Activated CD4-positive, alpha-beta memory T cell treated with anti-CD3 and anti-CD28 coated beads, Interleukin-2, amount 10 ng/mL, durations not matched to agents 7 days and 5 days (primary cell): ENCODE results near the gene NUTF2. TPM values are rescaled to one million over a fixed set of nuclear protein-coding genes. Genes with fewer than 3 reads are reported as not detected.

Source experiments
- CTCF ChIA-PET: fragments of 350-600 bp; sonication (Branson Sonifier 250); formaldehyde crosslinking; loops from one replicate; lab custom pipeline; 2021; ENCODE audit warnings: antibody characterized with exemption, inconsistent platforms; lab: Charles Lee
- POLR2A ChIA-PET: fragments of 350-600 bp; sonication (Branson Sonifier 250); formaldehyde crosslinking; loops from one replicate; lab custom pipeline; 2021; ENCODE audit warnings: antibody characterized with exemption; lab: Charles Lee
- DNase-seq: peaks from one replicate; pipeline ENCODE4 v3.0.0-alpha.2; 2020
- H3K27ac Mint-ChIP-seq: one replicate; pipeline ENCODE4 v1.8.0; 2021; ENCODE audit warnings: mild to moderate bottlenecking, mixed read lengths
- H3K27me3 Mint-ChIP-seq: one replicate; pipeline ENCODE4 v1.8.0; 2021; ENCODE audit warnings: mixed read lengths
- H3K36me3 Mint-ChIP-seq: one replicate; pipeline ENCODE4 v1.8.0; 2021; ENCODE audit warnings: low read depth, mixed read lengths
- H3K4me1 Mint-ChIP-seq: one replicate; pipeline ENCODE4 v1.8.0; 2021; ENCODE audit warnings: mixed read lengths
- H3K4me3 Mint-ChIP-seq: one replicate; pipeline ENCODE4 v1.8.0; 2021; ENCODE audit warnings: mild to moderate bottlenecking, mixed read lengths
- H3K9me3 Mint-ChIP-seq: one replicate; pipeline ENCODE4 v1.8.0; 2021; ENCODE audit warnings: mixed read lengths
- total RNA-seq, 2 experiments: library from RNA; stranded (reverse); gene quantifications; one replicate each; pipeline ENCODE4 v1.2.3, GENCODE V29; 2021

NUTF2 gene
- 100 to 1,000 TPM in 1 of 2 experiments, 10 to 100 TPM in 1; 96.4 to 101 TPM for total RNA-seq

DNA sequence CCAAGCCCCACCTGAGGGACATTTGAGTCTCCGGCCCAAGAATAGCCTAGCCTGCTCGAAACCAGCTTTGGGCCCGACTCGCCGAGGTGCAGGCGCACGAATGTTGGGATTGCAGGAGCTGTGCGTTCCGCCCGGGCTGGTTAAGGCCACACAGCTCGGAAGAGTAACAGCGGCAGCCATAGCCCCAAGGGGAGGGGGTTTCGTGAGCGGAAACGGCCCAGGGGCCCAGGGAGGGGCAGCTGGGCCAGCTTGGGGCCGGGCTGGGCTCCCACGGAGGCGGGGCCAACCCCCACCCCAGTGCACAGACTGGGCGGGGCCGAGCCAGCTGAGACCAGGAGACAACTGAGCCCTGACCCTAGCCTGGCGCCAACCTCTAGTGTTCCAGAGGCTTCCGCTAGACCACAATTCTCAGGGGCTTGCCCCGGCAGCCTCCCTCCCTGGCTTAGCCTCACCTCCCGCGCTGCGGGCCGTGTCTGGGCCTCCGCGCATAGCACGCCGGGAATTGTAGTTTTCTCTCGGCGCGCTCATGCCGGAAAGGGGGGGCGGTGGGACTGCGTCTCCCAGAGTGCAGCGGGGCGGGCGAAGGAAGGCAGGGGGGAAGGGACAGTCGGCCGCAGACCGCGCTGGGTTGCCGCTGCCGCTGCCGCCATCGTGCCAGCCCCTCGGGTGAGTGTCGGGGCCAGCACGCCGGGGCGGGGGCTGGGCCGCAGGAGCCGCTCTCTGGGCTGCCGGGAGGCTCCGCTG lies at the start of gene NUTF2:
Gene NUTF2, plus strand, starts transcription at position 614 of the 744 bp plus-strand sequence. CDS start 18,198 bp downstream, outside the sequence.
- no peaks in the 10 kb centered on the region for H3K27me3 Mint-ChIP-seq
- peak within 1 kb of the TSS; percentile 79 for H3K27ac Mint-ChIP-seq
- CTCF ChIA-PET = interaction anchor here (0.7 to 4.1 kb wide), 3 partner anchors 13 to 88 kb away, joined by 3 to 22 read pairs (median 7); no protein-coding TSS in a partner anchor
- POLR2A ChIA-PET = interaction anchor here (0.8 to 4.4 kb wide), 10 partner anchors 13 to 366 kb away, joined by 3 to 43 read pairs (median 6); partner anchors contain the start of genes ATP6V0D1, GFOD2, NFATC3 and PSMB10
- peak within 1 kb of the TSS; percentile 89 for H3K4me3 Mint-ChIP-seq
- no peaks in the 10 kb centered on the region for H3K9me3 Mint-ChIP-seq
- DNase-seq = peak; percentile 97
- H3K36me3 Mint-ChIP-seq = peaks cover 18% of the 10 kb centered on the region
- H3K4me1 Mint-ChIP-seq = peaks cover 52% of the 10 kb centered on the region

GRCh38 chr16:67800338-67800926 lies 46.3 kb upstream of the NUTF2 start:
- Mint-ChIP-seq H3K4me3 (no peak overlapping the region), H3K27me3 (no peaks in the 10 kb centered on the region), H3K4me1 (peaks cover 55% of the 10 kb centered on the region), H3K27ac (peak overlapping the region; percentile 79), H3K36me3 (peaks cover 67% of the 10 kb centered on the region), H3K9me3 (no peaks in the 10 kb centered on the region)
- POLR2A ChIA-PET = interaction anchor here (1.0 to 3.0 kb wide), 3 partner anchors 9 to 81 kb away, joined by 3 to 17 read pairs (median 10); partner anchors contain the start of gene GFOD2
- no peak for DNase-seq
- CTCF ChIA-PET = interaction anchor here (0.7 to 5.7 kb wide), 4 partner anchors 12 to 279 kb away, joined by 4 to 46 read pairs (median 6); no protein-coding TSS in a partner anchor

- ChIA-PET CTCF (interaction anchor here (0.7 to 5.7 kb wide), 5 partner anchors 11 to 280 kb away, joined by 3 to 46 read pairs (median 6); partner anchors contain the start of gene ACD), POLR2A (interaction anchor here (1.0 to 3.0 kb wide), 6 partner anchors 10 to 116 kb away, joined by 3 to 17 read pairs (median 4); partner anchors contain the start of genes CENPT and GFOD2)
- DNase-seq = no peak
- Mint-ChIP-seq H3K9me3 (no peaks in the 10 kb centered on the region), H3K4me3 (peak overlapping the region; percentile 13), H3K4me1 (peaks cover 56% of the 10 kb centered on the region), H3K27me3 (no peaks in the 10 kb centered on the region), H3K27ac (peak overlapping the region; percentile 79), H3K36me3 (peaks cover 68% of the 10 kb centered on the region)
Measured at GRCh38 chr16:67801241-67801640, 45.5 kb upstream of the NUTF2 start.

GRCh38 chr16:67801883-67802282 lies 44.9 kb upstream of the NUTF2 start:
- peak; percentile 65 for DNase-seq
- H3K4me1 Mint-ChIP-seq = peaks cover 56% of the 10 kb centered on the region
- peak overlapping the region; percentile 79 for H3K27ac Mint-ChIP-seq
- H3K9me3 Mint-ChIP-seq = no peaks in the 10 kb centered on the region
- POLR2A ChIA-PET = interaction anchor here (0.7 to 3.0 kb wide), 8 partner anchors 15 to 375 kb away, joined by 3 to 17 read pairs (median 4); partner anchors contain the start of genes CENPT, CTCF and GFOD2
- H3K27me3 Mint-ChIP-seq = no peaks in the 10 kb centered on the region
- H3K4me3 Mint-ChIP-seq = peak overlapping the region; percentile 13
- peaks cover 62% of the 10 kb centered on the region for H3K36me3 Mint-ChIP-seq
- CTCF ChIA-PET = interaction anchor here (0.8 to 5.7 kb wide), 4 partner anchors 11 to 280 kb away, joined by 3 to 46 read pairs (median 6); partner anchors contain the start of gene ACD

DNA sequence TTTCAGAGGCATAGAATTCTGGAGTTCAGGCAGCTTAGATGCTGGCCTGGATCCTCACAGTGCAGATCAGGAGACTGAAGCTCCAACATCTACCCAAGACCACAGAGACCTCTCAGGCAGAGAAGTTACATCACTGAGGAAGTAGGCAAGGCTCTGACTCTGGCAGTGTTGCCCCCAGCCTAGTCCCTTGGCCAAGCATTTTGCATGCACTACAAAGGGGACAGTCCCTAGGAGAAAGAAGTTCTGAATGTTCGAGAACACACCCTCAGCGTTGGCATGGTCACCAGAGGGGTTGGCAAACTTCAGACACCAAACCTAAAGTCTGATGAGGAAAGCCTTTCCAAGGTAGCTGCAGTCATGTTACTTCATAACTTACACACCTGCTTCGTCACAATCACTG lies 42.8 kb upstream of the NUTF2 start:
- Mint-ChIP-seq H3K4me3 (peak overlapping the region; percentile 4), H3K36me3 (peaks cover 53% of the 10 kb centered on the region), H3K4me1 (peaks cover 60% of the 10 kb centered on the region)

GRCh38 chr16:67804853-67805542 lies 41.7 kb upstream of the NUTF2 start:
- Mint-ChIP-seq H3K27ac (peak overlapping the region; percentile 77), H3K27me3 (no peaks in the 10 kb centered on the region), H3K9me3 (no peaks in the 10 kb centered on the region), H3K36me3 (peaks cover 49% of the 10 kb centered on the region), H3K4me1 (peaks cover 56% of the 10 kb centered on the region), H3K4me3 (peak overlapping the region; percentile 90)
- DNase-seq = no peak
- POLR2A ChIA-PET = no interaction called here
- CTCF ChIA-PET = interaction anchor here (1.1 to 5.7 kb wide), 2 partner anchors 11 to 133 kb away, joined by 3 to 46 read pairs; no protein-coding TSS in a partner anchor

More for the DNA sequence above, 42.8 kb upstream of the NUTF2 start:
- Mint-ChIP-seq H3K9me3 (no peaks in the 10 kb centered on the region), H3K27ac (peak overlapping the region; percentile 67), H3K27me3 (no peaks in the 10 kb centered on the region)
- no peak for DNase-seq
- ChIA-PET POLR2A (no interaction called here), CTCF (interaction anchor here (0.7 to 5.7 kb wide), 3 partner anchors 12 to 1817 kb away, joined by 3 to 46 read pairs (median 4); no protein-coding TSS in a partner anchor)

- Mint-ChIP-seq H3K36me3 (peaks cover 42% of the 10 kb centered on the region), H3K4me3 (peak overlapping the region; percentile 90), H3K27ac (peak overlapping the region; percentile 77), H3K27me3 (no peaks in the 10 kb centered on the region), H3K9me3 (no peaks in the 10 kb centered on the region), H3K4me1 (peaks cover 48% of the 10 kb centered on the region)
- CTCF ChIA-PET = interaction anchor here (0.5 to 2.7 kb wide), 22 partner anchors 9 to 285 kb away, joined by 3 to 75 read pairs (median 4); partner anchors contain the start of genes ACD, GFOD2 and PSMB10
- POLR2A ChIA-PET = interaction anchor here (1.0 to 2.2 kb wide), 13 partner anchors 10 to 505 kb away, joined by 3 to 15 read pairs (median 5); partner anchors contain the start of genes CENPT, GFOD2, NFATC3 and NUTF2
- peak; percentile 26 for DNase-seq
Measured at GRCh38 chr16:67805718-67806427, 40.9 kb upstream of the NUTF2 start.

GRCh38 chr16:67806428-67807147 lies 40.1 kb upstream of the NUTF2 start, which contains the start of the genes RANBP10 and TSNAXIP1:
TSS of gene RANBP10 (minus strand) at chr16:67806560. CDS start at chr16:67806536, 24 bp downstream.
TSS of gene TSNAXIP1 (plus strand) at chr16:67806889. CDS start at chr16:67807150, 261 bp downstream.
- H3K27me3 Mint-ChIP-seq = no peaks in the 10 kb centered on the region
- POLR2A ChIA-PET = interaction anchor here (0.8 to 2.2 kb wide), 17 partner anchors 9 to 504 kb away, joined by 3 to 15 read pairs (median 5); partner anchors contain the start of genes ATP6V0D1, CENPT, GFOD2 and NFATC3
- peaks cover 35% of the 10 kb centered on the region for H3K36me3 Mint-ChIP-seq
- H3K4me3 Mint-ChIP-seq = peak within 1 kb of the TSS; percentile 90
- CTCF ChIA-PET = interaction anchor here (0.5 to 2.7 kb wide), 25 partner anchors 10 to 326 kb away, joined by 3 to 75 read pairs (median 4); partner anchors contain the start of genes ACD, ATP6V0D1, GFOD2 and PSMB10
- H3K4me1 Mint-ChIP-seq = peaks cover 40% of the 10 kb centered on the region
- peak within 1 kb of the TSS; percentile 86 for H3K27ac Mint-ChIP-seq
- peak; percentile 98 for DNase-seq
- no peaks in the 10 kb centered on the region for H3K9me3 Mint-ChIP-seq

GRCh38 chr16:67807148-67807682 lies 39.5 kb upstream of the NUTF2 start:
- H3K4me3 Mint-ChIP-seq = peak overlapping the region; percentile 90
- H3K27ac Mint-ChIP-seq = peak overlapping the region; percentile 86
- peaks cover 4% of the 10 kb centered on the region for H3K27me3 Mint-ChIP-seq
- H3K4me1 Mint-ChIP-seq = peaks cover 34% of the 10 kb centered on the region
- DNase-seq = no peak
- CTCF ChIA-PET = interaction anchor here (0.7 to 2.7 kb wide), 22 partner anchors 9 to 326 kb away, joined by 3 to 75 read pairs (median 4); partner anchors contain the start of genes ACD, ATP6V0D1, GFOD2 and PSMB10
- POLR2A ChIA-PET = interaction anchor here (0.8 to 2.2 kb wide), 19 partner anchors 9 to 504 kb away, joined by 3 to 15 read pairs (median 4); partner anchors contain the start of genes ATP6V0D1, CENPT, GFOD2 and NFATC3
- H3K36me3 Mint-ChIP-seq = peaks cover 29% of the 10 kb centered on the region
- H3K9me3 Mint-ChIP-seq = no peaks in the 10 kb centered on the region

DNA sequence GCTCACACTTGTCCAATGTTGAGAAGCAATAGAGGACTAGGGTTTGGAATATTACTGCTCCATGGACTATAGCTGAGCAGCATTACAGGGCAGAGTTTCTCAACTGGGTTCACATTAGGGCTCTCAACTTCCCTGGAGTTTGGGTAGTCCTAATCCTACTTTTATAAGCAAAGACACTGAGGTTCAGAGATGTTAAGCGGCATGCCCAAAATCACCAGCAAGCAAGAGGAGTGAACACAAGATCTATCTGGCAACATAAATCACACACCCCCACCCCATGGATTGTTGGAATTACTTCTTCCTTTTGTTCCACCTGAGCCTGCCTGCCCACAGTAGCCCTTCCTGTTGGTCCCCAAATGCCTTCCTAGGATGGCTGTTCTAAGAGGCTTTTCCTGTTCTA lies 34.8 kb upstream of the NUTF2 start:
- ChIA-PET CTCF (interaction anchor here (2.0 kb wide), 1 partner anchor 11 kb away, joined by 6 read pairs; no protein-coding TSS in a partner anchor), POLR2A (no interaction called here)
- no peak for DNase-seq
- H3K9me3 Mint-ChIP-seq = no peaks in the 10 kb centered on the region
- no peaks in the 10 kb centered on the region for H3K36me3 Mint-ChIP-seq
- no peak overlapping the region for H3K4me3 Mint-ChIP-seq
- peaks cover 12% of the 10 kb centered on the region for H3K4me1 Mint-ChIP-seq
- H3K27me3 Mint-ChIP-seq = peaks cover 4% of the 10 kb centered on the region
- H3K27ac Mint-ChIP-seq = no peak overlapping the region
